Effector memory CD8-positive, alpha-beta T cell (primary cell): ENCODE data around the gene IGFBP7.
"Not testable (repeated sequence)": the region's sequence is repeated elsewhere in the genome, so short reads cannot be mapped to it uniquely, and the experiment has no call there.

ENCODE experiments used
- ATAC-seq: fragments of 150-1000 bp; cut with Tn5 transposase; replicated peaks from 2 replicates; pipeline ENCODE4 v1.10.0; 2021; ENCODE audit warnings: mild to moderate bottlenecking, moderate library complexity
- DNase-seq, 3 experiments: peaks; one replicate each; pipeline ENCODE4 v3.0.0; 2021
- H3K27ac Mint-ChIP-seq, 2 donors: one replicate each; pipeline ENCODE4 v1.8.0; 2022; ENCODE audit warnings: mild to moderate bottlenecking in 2 of 2, mixed read lengths in 2 of 2, moderate library complexity in 2 of 2
- H3K27me3 Mint-ChIP-seq, 2 donors: one replicate each; pipeline ENCODE4 v1.8.0; 2022; ENCODE audit warnings: mixed read lengths in 2 of 2
- H3K36me3 Mint-ChIP-seq: one replicate; pipeline ENCODE4 v1.8.0; 2022; ENCODE audit warnings: mild to moderate bottlenecking, moderate library complexity, mixed read lengths; ENCODE audit not compliant: insufficient read depth
- H3K4me1 Mint-ChIP-seq, 2 donors: one replicate each; pipeline ENCODE4 v1.8.0; 2022; ENCODE audit warnings: low read depth in 2 of 2, mixed read lengths in 2 of 2
- H3K4me3 Mint-ChIP-seq, 2 donors: one replicate each; pipeline ENCODE4 v1.8.0; 2022; ENCODE audit warnings: mild to moderate bottlenecking in 2 of 2, mixed read lengths in 2 of 2, moderate library complexity in 2 of 2
- H3K9me3 Mint-ChIP-seq, 2 donors: one replicate each; pipeline ENCODE4 v1.8.0; 2022; ENCODE audit warnings: mixed read lengths in 2 of 2

Gene IGFBP7

GRCh38 chr4:57048590-57049304 is 61.4 kb downstream of the IGFBP7 start:
- H3K4me1 Mint-ChIP-seq = no peaks in the 10 kb centered on the region
- ATAC-seq = no peak
- H3K4me3 Mint-ChIP-seq = no peak overlapping the region
- no peak for DNase-seq
- H3K36me3 Mint-ChIP-seq = no peaks in the 10 kb centered on the region
- H3K27me3 Mint-ChIP-seq = peaks cover 36 to 45% of the 10 kb centered on the region in 2 donors
- H3K27ac Mint-ChIP-seq = no peak overlapping the region
- no peaks in the 10 kb centered on the region for H3K9me3 Mint-ChIP-seq

GRCh38 chr4:57047046-57047445 is 63.1 kb downstream of the IGFBP7 start:
- H3K9me3 Mint-ChIP-seq, H3K36me3 Mint-ChIP-seq, DNase-seq, ATAC-seq, H3K4me1 Mint-ChIP-seq, H3K4me3 Mint-ChIP-seq, H3K27ac Mint-ChIP-seq: not testable (repeated sequence)
- peaks cover 33 to 44% of the 10 kb centered on the region in 2 donors for H3K27me3 Mint-ChIP-seq

GRCh38 chr4:57044996-57045395 is 65.2 kb downstream of the IGFBP7 start:
- ATAC-seq (no peak), DNase-seq (no peak)
- no peaks in the 10 kb centered on the region for H3K4me1 Mint-ChIP-seq
- H3K9me3 Mint-ChIP-seq = no peaks in the 10 kb centered on the region
- no peak overlapping the region for H3K4me3 Mint-ChIP-seq
- H3K27ac Mint-ChIP-seq = no peak overlapping the region
- peaks cover 37 to 42% of the 10 kb centered on the region in 2 donors for H3K27me3 Mint-ChIP-seq
- no peaks in the 10 kb centered on the region for H3K36me3 Mint-ChIP-seq

- Mint-ChIP-seq H3K36me3 (no peaks in the 10 kb centered on the region), H3K9me3 (no peaks in the 10 kb centered on the region), H3K4me3 (no peak overlapping the region), H3K4me1 (no peaks in the 10 kb centered on the region), H3K27me3 (peaks cover 41 to 44% of the 10 kb centered on the region in 2 donors), H3K27ac (no peak overlapping the region)
- ATAC-seq = no peak
- DNase-seq = no peak
Observed at GRCh38 chr4:57044279-57044678, 65.9 kb downstream of the IGFBP7 start.

- no peak overlapping the region for H3K4me3 Mint-ChIP-seq
- no peaks in the 10 kb centered on the region for H3K4me1 Mint-ChIP-seq
- no peak for DNase-seq
- no peak overlapping the region for H3K27ac Mint-ChIP-seq
- H3K9me3 Mint-ChIP-seq = no peaks in the 10 kb centered on the region
- ATAC-seq = no peak
- H3K36me3 Mint-ChIP-seq = no peaks in the 10 kb centered on the region
- peaks cover 37 to 47% of the 10 kb centered on the region in 2 donors for H3K27me3 Mint-ChIP-seq
Observed at GRCh38 chr4:57043347-57044251, 66.6 kb downstream of the IGFBP7 start.

- Mint-ChIP-seq H3K27ac (no peak overlapping the region), H3K27me3 (peaks cover 42 to 53% of the 10 kb centered on the region in 2 donors), H3K36me3 (no peaks in the 10 kb centered on the region), H3K9me3 (no peaks in the 10 kb centered on the region), H3K4me3 (no peak overlapping the region), H3K4me1 (peaks cover 0 to 1% of the 10 kb centered on the region in 2 donors)
- no peak for DNase-seq
- ATAC-seq = no peak
Observed at GRCh38 chr4:57042711-57043169, 67.4 kb downstream of the IGFBP7 start.

- peaks cover 31 to 46% of the 10 kb centered on the region in 2 donors for H3K27me3 Mint-ChIP-seq
- no peak overlapping the region for H3K27ac Mint-ChIP-seq
- no peak overlapping the region for H3K4me3 Mint-ChIP-seq
- H3K4me1 Mint-ChIP-seq = peaks cover 0 to 1% of the 10 kb centered on the region in 2 donors
- no peaks in the 10 kb centered on the region for H3K9me3 Mint-ChIP-seq
- H3K36me3 Mint-ChIP-seq = no peaks in the 10 kb centered on the region
- ATAC-seq (no peak), DNase-seq (no peak)
Observed at GRCh38 chr4:57041020-57041419, 69.2 kb downstream of the IGFBP7 start.

GRCh38 chr4:57040510-57040909 is 69.7 kb downstream of the IGFBP7 start:
- Mint-ChIP-seq H3K27me3 (peaks cover 27 to 42% of the 10 kb centered on the region in 2 donors), H3K4me3 (no peak overlapping the region), H3K4me1 (peaks cover 0 to 1% of the 10 kb centered on the region in 2 donors), H3K9me3 (no peaks in the 10 kb centered on the region), H3K36me3 (no peaks in the 10 kb centered on the region), H3K27ac (no peak overlapping the region)
- ATAC-seq (no peak), DNase-seq (no peak)

GRCh38 chr4:57039345-57039744 is 70.8 kb downstream of the IGFBP7 start:
- Mint-ChIP-seq H3K36me3 (no peaks in the 10 kb centered on the region), H3K27me3 (peaks cover 24 to 40% of the 10 kb centered on the region in 2 donors), H3K4me1 (peaks cover 0 to 1% of the 10 kb centered on the region in 2 donors), H3K4me3 (no peak overlapping the region), H3K27ac (no peak overlapping the region), H3K9me3 (no peaks in the 10 kb centered on the region)
- DNase-seq (no peak), ATAC-seq (no peak)

- H3K36me3 Mint-ChIP-seq = peaks cover 4% of the 10 kb centered on the region
- H3K9me3 Mint-ChIP-seq = no peaks in the 10 kb centered on the region
- no peak overlapping the region for H3K27ac Mint-ChIP-seq
- ATAC-seq (no peak), DNase-seq (no peak)
- peaks cover 23 to 35% of the 10 kb centered on the region in 2 donors for H3K27me3 Mint-ChIP-seq
- no peak overlapping the region for H3K4me3 Mint-ChIP-seq
- peaks cover 0 to 1% of the 10 kb centered on the region in 2 donors for H3K4me1 Mint-ChIP-seq
Observed at GRCh38 chr4:57037982-57038604, 72.1 kb downstream of the IGFBP7 start.

GRCh38 chr4:57034520-57034919 is 75.7 kb downstream of the IGFBP7 start:
- Mint-ChIP-seq H3K36me3 (peaks cover 32% of the 10 kb centered on the region), H3K4me1 (peaks cover 0 to 1% of the 10 kb centered on the region in 2 donors), H3K27me3 (peaks cover 8 to 17% of the 10 kb centered on the region in 2 donors), H3K27ac (no peak overlapping the region), H3K4me3 (no peak overlapping the region), H3K9me3 (no peaks in the 10 kb centered on the region)
- DNase-seq (no peak), ATAC-seq (no peak)

- Mint-ChIP-seq H3K27me3 (no peaks in the 10 kb centered on the region), H3K4me3 (no peak overlapping the region), H3K36me3 (peaks cover 94% of the 10 kb centered on the region), H3K9me3 (no peaks in the 10 kb centered on the region), H3K27ac (peak overlapping the region in 1 of 2 donors; percentile 2), H3K4me1 (peaks cover 0 to 11% of the 10 kb centered on the region in 2 donors)
- no peak for DNase-seq
- ATAC-seq = no peak
Observed at GRCh38 chr4:57023104-57023503, 87.1 kb downstream of the IGFBP7 start.

GRCh38 chr4:57020467-57021101 is 89.6 kb downstream of the IGFBP7 start:
- Mint-ChIP-seq H3K27me3 (no peaks in the 10 kb centered on the region), H3K4me1 (peaks cover 0 to 8% of the 10 kb centered on the region in 2 donors), H3K9me3 (no peaks in the 10 kb centered on the region), H3K36me3 (peaks cover 91% of the 10 kb centered on the region), H3K4me3 (no peak overlapping the region), H3K27ac (peak overlapping the region in 1 of 2 donors; percentile 21)
- DNase-seq (no peak), ATAC-seq (no peak)
